CD4-positive, CD25-positive, alpha-beta regulatory T cell (primary cell): ENCODE data around the gene GRK1. TPM values are rescaled to one million over a fixed set of nuclear protein-coding genes. Genes with fewer than 3 reads are reported as not detected.

Source experiments
- ATAC-seq, 2 donors: fragments of 150-1000 bp; cut with Tn5 transposase; one replicate each; pipeline ENCODE4 v1.10.0; 2021; ENCODE audit warnings: low read depth in 2 of 2, moderate number of reproducible peaks in 2 of 2, moderate library complexity in 1 of 2
- DNase-seq, 3 donors: peaks; one replicate each; pipeline versions ENCODE4 v3.0.0 to v3.0.0-alpha.2; 2012 to 2022; ENCODE audit warnings: mixed read lengths in 1 of 3
- H3K27ac ChIP-seq: one replicate; pipeline ENCODE4 v1.7.0; 2013; ENCODE audit warnings: mild to moderate bottlenecking, low read length; ENCODE audit not compliant: insufficient read depth, poor library complexity, severe bottlenecking
- H3K27me3 ChIP-seq: one replicate; pipeline ENCODE4 v1.7.0; 2013; ENCODE audit warnings: low read length; ENCODE audit not compliant: control insufficient read depth, insufficient read depth
- H3K36me3 ChIP-seq: one replicate; pipeline ENCODE4 v1.7.0; 2013; ENCODE audit warnings: mild to moderate bottlenecking, low read length, moderate library complexity; ENCODE audit not compliant: control insufficient read depth, insufficient read depth
- H3K4me1 ChIP-seq: 2 replicates; pipeline ENCODE4 v1.7.0; 2013; ENCODE audit warnings: mild to moderate bottlenecking, low read length; ENCODE audit not compliant: insufficient read depth, control insufficient read depth, poor library complexity, severe bottlenecking
- H3K4me3 ChIP-seq: one replicate; pipeline ENCODE4 v1.7.0; 2013; ENCODE audit warnings: low read depth, mild to moderate bottlenecking, low read length, moderate library complexity
- H3K9me3 ChIP-seq, 2 experiments: 1 replicate in 1 of 2; 2 replicates in 1 of 2; pipeline ENCODE4 v1.7.0; 2013; ENCODE audit warnings: low read length in 2 of 2, mild to moderate bottlenecking in 1 of 2, moderate library complexity in 1 of 2; ENCODE audit not compliant: control insufficient read depth in 2 of 2
- H3K27ac Mint-ChIP-seq, 3 donors: one replicate each; pipeline ENCODE4 v1.8.0; 2020 to 2022; ENCODE audit warnings: mild to moderate bottlenecking in 3 of 3, mixed read lengths in 3 of 3, moderate library complexity in 2 of 3
- H3K27me3 Mint-ChIP-seq: one replicate; pipeline ENCODE4 v1.8.0; 2022; ENCODE audit warnings: mild to moderate bottlenecking, mixed read lengths
- H3K36me3 Mint-ChIP-seq: one replicate; pipeline ENCODE4 v1.8.0; 2020; ENCODE audit warnings: mixed read lengths
- H3K4me1 Mint-ChIP-seq, 4 donors: one replicate each; pipeline ENCODE4 v1.8.0; 2020 to 2022; ENCODE audit warnings: mixed read lengths in 4 of 4, mild to moderate bottlenecking in 1 of 4
- H3K4me3 Mint-ChIP-seq, 4 donors: one replicate each; pipeline ENCODE4 v1.8.0; 2020 to 2022; ENCODE audit warnings: mild to moderate bottlenecking in 4 of 4, mixed read lengths in 4 of 4, moderate library complexity in 3 of 4
- H3K9me3 Mint-ChIP-seq, 7 donors: one replicate each; pipeline ENCODE4 v1.8.0; 2020 to 2022; ENCODE audit warnings: mixed read lengths in 7 of 7, mild to moderate bottlenecking in 3 of 7, moderate library complexity in 2 of 7
- polyA plus RNA-seq, 4 donors: library from polyadenylated mRNA; unstranded; fragments of 300-500 nt; fragmentation: Illumina TruSeq; gene quantifications; one replicate each; pipeline ENCODE4 v1.2.3, GENCODE V29; 2021
- total RNA-seq: library from RNA; stranded (reverse); gene quantifications from one replicate; pipeline ENCODE4 v1.2.3, GENCODE V29; 2022

The GRK1 gene
- total and polyA plus RNA-seq, 5 donors from 2014 or later, result not detected

DNA sequence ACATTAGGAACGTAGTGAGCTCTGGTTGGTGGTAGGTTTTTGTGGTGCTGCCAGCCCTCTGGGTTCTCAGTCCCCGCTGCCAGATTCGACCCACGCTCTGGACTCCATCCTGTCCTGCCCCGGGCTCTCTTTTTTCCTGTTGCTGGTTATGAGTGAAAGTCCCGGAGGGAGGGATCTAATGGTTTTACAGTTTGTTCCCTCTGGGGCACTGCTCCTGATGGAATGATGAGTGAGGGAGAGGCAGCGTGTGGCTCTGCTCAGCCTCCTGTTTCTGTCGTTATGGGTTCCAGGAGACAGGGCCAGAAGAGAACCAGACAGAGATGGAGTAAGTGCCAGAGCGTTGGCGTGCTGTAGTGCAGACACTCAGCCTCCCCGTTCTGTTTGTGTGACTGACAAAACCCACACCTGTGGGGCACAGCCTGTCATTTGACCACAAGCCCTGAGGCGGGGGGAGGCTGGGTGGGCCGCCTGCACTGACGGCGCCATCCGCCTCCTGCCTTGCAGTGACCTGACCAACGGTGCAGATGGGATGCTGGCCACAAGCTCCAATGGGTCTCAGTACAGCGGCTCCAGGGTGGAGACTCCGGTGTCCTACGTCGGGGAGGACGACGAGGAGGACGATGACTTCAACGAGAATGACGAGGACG is 27.3 kb upstream of the GRK1 start:
- ATAC-seq (no peak), DNase-seq (no peak)
- Histone ChIP-seq H3K4me1 (no peaks in the 10 kb centered on the region), H3K27ac (no peak overlapping the region), H3K36me3 (peaks cover 45% of the 10 kb centered on the region), H3K27me3 (no peaks in the 10 kb centered on the region), H3K4me3 (no peak overlapping the region), H3K9me3 (no peaks in the 10 kb centered on the region)
- peaks cover 0 to 2% (median 0%) of the 10 kb centered on the region in 4 donors for H3K4me1 Mint-ChIP-seq
- no peaks in the 10 kb centered on the region for H3K27me3 Mint-ChIP-seq
- no peak overlapping the region for H3K27ac Mint-ChIP-seq
- H3K4me3 Mint-ChIP-seq, result no peak overlapping the region
- H3K36me3 Mint-ChIP-seq, result peaks cover 44% of the 10 kb centered on the region
- peaks cover 0 to 3% (median 0%) of the 10 kb centered on the region in 7 donors for H3K9me3 Mint-ChIP-seq

DNA sequence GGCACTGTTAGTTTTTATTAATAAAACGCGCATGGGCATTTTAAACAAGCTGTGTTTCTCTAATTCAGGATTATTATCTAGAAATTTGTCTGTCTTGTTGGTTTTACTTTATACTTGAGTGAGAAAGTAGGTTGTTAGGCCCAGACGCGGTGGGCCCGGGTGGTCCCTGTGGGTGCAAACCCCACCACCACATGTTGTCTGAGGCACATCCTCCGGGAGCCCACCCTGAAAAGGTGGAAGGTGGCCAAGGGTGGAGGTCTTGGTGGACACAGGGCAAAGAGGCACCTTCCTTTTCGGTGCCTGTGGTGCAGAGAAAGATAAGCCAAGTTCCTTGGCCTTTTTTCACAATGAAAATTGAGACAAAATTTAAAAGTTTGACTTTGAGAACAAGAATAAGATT is 25.6 kb upstream of the GRK1 start:
- Histone ChIP-seq H3K9me3 (no peaks in the 10 kb centered on the region), H3K27me3 (no peaks in the 10 kb centered on the region), H3K27ac (no peak overlapping the region), H3K4me1 (no peaks in the 10 kb centered on the region), H3K36me3 (peaks cover 28% of the 10 kb centered on the region), H3K4me3 (no peak overlapping the region)
- ATAC-seq (no peak), DNase-seq (no peak)
- Mint-ChIP-seq H3K36me3 (peaks cover 40% of the 10 kb centered on the region), H3K27me3 (no peaks in the 10 kb centered on the region), H3K9me3 (peaks cover 0 to 4% (median 0%) of the 10 kb centered on the region in 7 donors), H3K4me3 (no peak overlapping the region), H3K27ac (no peak overlapping the region), H3K4me1 (peaks cover 0 to 2% (median 1%) of the 10 kb centered on the region in 4 donors)

DNA sequence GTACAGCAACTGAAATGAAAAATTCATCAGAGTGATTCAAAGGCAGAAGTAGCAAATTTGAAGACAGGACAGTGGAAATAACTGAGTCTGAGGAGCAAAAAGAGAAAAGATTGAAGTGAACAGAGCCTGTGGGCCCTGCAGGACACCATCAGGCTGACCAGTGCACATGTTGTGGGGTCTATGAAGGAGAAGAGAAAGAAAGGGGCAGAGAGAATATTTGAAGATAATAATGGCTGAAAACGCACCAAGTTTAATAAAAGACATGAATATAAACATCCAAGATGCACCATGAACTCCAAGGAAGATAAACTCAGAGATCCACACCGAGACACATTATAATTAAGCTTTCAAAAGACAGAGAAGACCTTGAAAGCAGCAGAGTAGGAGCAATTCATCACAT is 24.5 kb upstream of the GRK1 start:
- ATAC-seq (no peak), DNase-seq (no peak)
- no peaks in the 10 kb centered on the region for H3K27me3 Mint-ChIP-seq
- Histone ChIP-seq H3K27ac (no peak overlapping the region), H3K4me3 (no peak overlapping the region), H3K4me1 (no peaks in the 10 kb centered on the region), H3K9me3 (no peaks in the 10 kb centered on the region), H3K27me3 (no peaks in the 10 kb centered on the region), H3K36me3 (peaks cover 18% of the 10 kb centered on the region)
- H3K4me1 Mint-ChIP-seq, result peaks cover 0 to 7% (median 3%) of the 10 kb centered on the region in 4 donors
- peaks cover 31% of the 10 kb centered on the region for H3K36me3 Mint-ChIP-seq
- H3K4me3 Mint-ChIP-seq, result no peak overlapping the region
- H3K27ac Mint-ChIP-seq, result peak overlapping the region in 1 of 3 donors; percentile 7
- peaks cover 0 to 7% (median 0%) of the 10 kb centered on the region in 7 donors for H3K9me3 Mint-ChIP-seq

DNA sequence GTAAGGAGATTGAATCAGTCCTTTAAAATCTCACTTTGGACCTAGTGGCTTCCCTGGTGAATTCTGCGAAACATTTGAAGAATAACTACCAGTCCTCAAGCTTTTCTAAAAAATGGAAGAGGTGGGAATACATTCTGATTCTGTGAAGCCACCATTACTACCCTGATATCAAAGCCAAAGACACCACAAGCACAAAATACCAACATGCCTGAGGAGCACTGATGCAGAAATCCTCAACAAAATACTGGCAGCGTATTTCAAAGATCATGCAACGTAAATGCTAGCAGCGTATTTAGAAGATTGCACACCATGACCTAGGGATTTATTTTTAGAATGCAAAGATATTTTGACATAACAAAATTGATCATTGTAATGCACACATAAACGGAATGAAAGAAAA is 23.4 kb upstream of the GRK1 start:
- Mint-ChIP-seq H3K4me1 (peaks cover 0 to 7% (median 3%) of the 10 kb centered on the region in 4 donors), H3K27ac (no peak overlapping the region), H3K27me3 (no peaks in the 10 kb centered on the region), H3K4me3 (no peak overlapping the region), H3K9me3 (peaks cover 0 to 7% (median 0%) of the 10 kb centered on the region in 7 donors), H3K36me3 (peaks cover 24% of the 10 kb centered on the region)
- Histone ChIP-seq H3K4me1 (no peaks in the 10 kb centered on the region), H3K27me3 (no peaks in the 10 kb centered on the region), H3K9me3 (no peaks in the 10 kb centered on the region), H3K27ac (no peak overlapping the region), H3K4me3 (no peak overlapping the region), H3K36me3 (peaks cover 9% of the 10 kb centered on the region)
- ATAC-seq (no peak), DNase-seq (no peak)

DNA sequence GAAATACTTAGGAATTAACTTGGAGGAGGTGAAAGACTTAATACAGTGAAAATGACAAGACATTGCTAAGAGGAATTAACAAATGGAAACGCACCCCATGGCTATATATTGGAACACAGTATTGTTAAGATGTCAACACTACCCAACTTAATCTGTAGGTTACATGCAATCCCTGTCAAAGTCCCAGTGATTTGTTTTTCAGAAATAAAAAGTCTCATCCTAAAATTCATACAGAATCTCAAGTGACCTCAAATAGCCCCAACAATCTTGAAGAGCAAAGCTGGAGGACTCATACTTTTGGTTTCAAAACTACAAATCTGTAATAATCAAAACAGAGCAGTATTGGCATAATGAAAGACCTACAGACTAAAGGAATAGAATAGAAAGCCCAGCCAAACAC is 22.2 kb upstream of the GRK1 start:
- Histone ChIP-seq H3K36me3 (peaks cover 4% of the 10 kb centered on the region), H3K4me1 (no peaks in the 10 kb centered on the region), H3K27me3 (no peaks in the 10 kb centered on the region), H3K9me3 (no peaks in the 10 kb centered on the region), H3K27ac (no peak overlapping the region), H3K4me3 (no peak overlapping the region)
- H3K4me1 Mint-ChIP-seq, result peaks cover 0 to 7% (median 3%) of the 10 kb centered on the region in 4 donors
- peaks cover 16% of the 10 kb centered on the region for H3K36me3 Mint-ChIP-seq
- H3K4me3 Mint-ChIP-seq, result no peak overlapping the region
- H3K27me3 Mint-ChIP-seq, result no peaks in the 10 kb centered on the region
- no peak for ATAC-seq
- DNase-seq, result no peak
- H3K27ac Mint-ChIP-seq, result no peak overlapping the region
- H3K9me3 Mint-ChIP-seq, result peaks cover 0 to 7% (median 0%) of the 10 kb centered on the region in 7 donors

DNA sequence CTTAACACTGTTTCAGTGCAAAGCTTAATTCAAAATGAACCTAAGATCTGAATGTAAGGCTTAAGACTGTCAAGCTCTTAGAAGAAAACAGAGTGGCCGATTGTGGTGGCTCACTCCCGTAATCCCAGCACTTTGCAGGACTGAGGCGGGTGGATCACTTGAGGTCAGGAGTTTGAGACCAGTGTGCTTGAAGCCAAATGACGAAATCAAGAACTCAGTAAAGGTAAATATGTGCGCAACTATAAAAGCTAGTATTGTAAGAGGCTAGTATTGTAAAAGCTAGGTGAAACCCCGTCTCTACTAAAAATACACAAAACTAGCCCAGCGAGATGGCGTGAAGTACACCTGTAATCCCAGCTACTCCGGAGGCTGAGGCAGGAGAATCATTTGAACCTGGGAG is 21.7 kb upstream of the GRK1 start:
- H3K4me3 Mint-ChIP-seq, result no peak overlapping the region
- Histone ChIP-seq H3K4me1 (no peaks in the 10 kb centered on the region), H3K9me3 (no peaks in the 10 kb centered on the region), H3K27me3 (no peaks in the 10 kb centered on the region), H3K27ac (no peak overlapping the region), H3K4me3 (no peak overlapping the region), H3K36me3 (peaks cover 4% of the 10 kb centered on the region)
- no peak for ATAC-seq
- peaks cover 11% of the 10 kb centered on the region for H3K36me3 Mint-ChIP-seq
- H3K27ac Mint-ChIP-seq, result no peak overlapping the region
- peaks cover 0 to 7% (median 0%) of the 10 kb centered on the region in 7 donors for H3K9me3 Mint-ChIP-seq
- H3K4me1 Mint-ChIP-seq, result peaks cover 0 to 7% (median 3%) of the 10 kb centered on the region in 4 donors
- no peak for DNase-seq
- no peaks in the 10 kb centered on the region for H3K27me3 Mint-ChIP-seq

DNA sequence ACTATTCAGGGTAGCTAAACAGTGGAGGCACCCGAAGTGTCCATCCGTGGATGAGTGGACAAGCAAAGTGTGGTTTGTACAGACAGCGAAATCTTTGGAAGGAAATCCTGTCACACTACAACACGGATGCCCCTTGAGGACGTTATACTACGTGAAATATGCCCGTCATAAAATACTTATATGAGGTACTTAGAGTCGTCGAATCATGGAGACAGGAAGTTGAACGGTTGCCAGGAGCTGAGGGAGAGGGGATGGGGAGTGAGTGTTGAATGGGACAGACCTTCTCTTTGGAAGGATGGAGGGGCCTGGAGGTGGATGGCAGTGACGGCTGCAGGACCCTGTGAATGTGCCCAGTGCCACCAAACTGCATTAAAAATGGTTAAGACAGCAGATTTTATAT is 20.6 kb upstream of the GRK1 start:
- Histone ChIP-seq H3K27me3 (no peaks in the 10 kb centered on the region), H3K4me1 (no peaks in the 10 kb centered on the region), H3K9me3 (no peaks in the 10 kb centered on the region), H3K36me3 (no peaks in the 10 kb centered on the region), H3K4me3 (no peak overlapping the region), H3K27ac (no peak overlapping the region)
- H3K9me3 Mint-ChIP-seq, result peaks cover 0 to 7% (median 0%) of the 10 kb centered on the region in 7 donors
- H3K27ac Mint-ChIP-seq, result peak overlapping the region in 1 of 3 donors; percentile 56
- peaks cover 5% of the 10 kb centered on the region for H3K36me3 Mint-ChIP-seq
- peaks cover 0 to 7% (median 3%) of the 10 kb centered on the region in 4 donors for H3K4me1 Mint-ChIP-seq
- DNase-seq, result no peak
- H3K4me3 Mint-ChIP-seq, result no peak overlapping the region
- no peak for ATAC-seq
- no peaks in the 10 kb centered on the region for H3K27me3 Mint-ChIP-seq

DNA sequence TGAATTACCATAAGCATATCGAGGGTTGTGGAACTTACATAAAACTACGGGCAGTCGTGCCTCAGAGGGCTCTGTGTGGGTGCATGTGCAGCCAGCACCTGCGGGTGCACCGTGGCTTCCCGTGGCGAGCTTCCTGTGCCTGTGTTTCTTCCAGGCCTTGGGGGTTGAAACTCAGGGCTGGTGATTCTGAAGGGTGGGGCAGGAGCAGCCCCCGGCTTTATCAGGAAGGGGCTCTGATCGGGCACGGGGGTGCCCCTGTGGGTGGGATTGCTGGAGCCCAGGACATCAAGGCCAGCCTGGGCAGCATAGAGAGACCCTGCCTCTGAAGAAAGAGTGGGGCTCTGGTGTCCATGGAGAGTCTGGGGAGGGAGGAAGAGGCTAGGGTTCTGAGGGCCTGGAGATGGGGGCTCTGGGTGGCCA is 20.1 kb upstream of the GRK1 start:
- no peaks in the 10 kb centered on the region for H3K36me3 ChIP-seq
- Mint-ChIP-seq H3K4me1 (peaks cover 0 to 7% (median 3%) of the 10 kb centered on the region in 4 donors), H3K9me3 (peaks cover 0 to 6% (median 0%) of the 10 kb centered on the region in 7 donors), H3K4me3 (no peak overlapping the region), H3K27me3 (no peaks in the 10 kb centered on the region), H3K27ac (no peak overlapping the region), H3K36me3 (peaks cover 5% of the 10 kb centered on the region)
- no peak for DNase-seq
- no peaks in the 10 kb centered on the region for H3K4me1 ChIP-seq
- H3K27ac ChIP-seq, result no peak overlapping the region
- no peaks in the 10 kb centered on the region for H3K27me3 ChIP-seq
- H3K4me3 ChIP-seq, result no peak overlapping the region
- no peaks in the 10 kb centered on the region for H3K9me3 ChIP-seq
- ATAC-seq, result no peak
